UCSD-AML1 (cell line): ENCODE data around the gene ENTHD1.
"Not testable (repeated sequence)": the region's sequence is repeated elsewhere in the genome, so short reads cannot be mapped to it uniquely, and the experiment has no call there.

Experiments
- DNase-seq: peaks from one replicate; lab custom pipeline; 2025; ENCODE audit not compliant: unreplicated experiment; lab: John Stamatoyannopoulos, UW

ENTHD1 gene

GRCh38 chr22:39734046-39734445 is 159.5 kb downstream of the ENTHD1 start:
- DNase-seq, result not testable (repeated sequence)

- no peak for DNase-seq
Observed at GRCh38 chr22:39733191-39733590, 160.4 kb downstream of the ENTHD1 start.

- DNase-seq, result no peak
Observed at GRCh38 chr22:39732625-39733024, 160.9 kb downstream of the ENTHD1 start.

- no peak for DNase-seq
Observed at GRCh38 chr22:39731881-39732555, 161.5 kb downstream of the ENTHD1 start.

GRCh38 chr22:39731481-39731880 is 162.1 kb downstream of the ENTHD1 start:
- DNase-seq, result no peak

GRCh38 chr22:39729141-39729934 is 164.2 kb downstream of the ENTHD1 start:
- DNase-seq, result no peak

- no peak for DNase-seq
Observed at GRCh38 chr22:39728236-39728860, 165.2 kb downstream of the ENTHD1 start.

GRCh38 chr22:39727541-39727940 is 166.0 kb downstream of the ENTHD1 start:
- no peak for DNase-seq

- DNase-seq, result no peak
Observed at GRCh38 chr22:39725351-39726035, 168.1 kb downstream of the ENTHD1 start.

GRCh38 chr22:39724857-39725256 is 168.7 kb downstream of the ENTHD1 start:
- DNase-seq, result no peak

GRCh38 chr22:39724390-39724789 is 169.2 kb downstream of the ENTHD1 start:
- DNase-seq, result no peak

GRCh38 chr22:39723899-39724351 is 169.6 kb downstream of the ENTHD1 start:
- no peak for DNase-seq

- no peak for DNase-seq
Observed at GRCh38 chr22:39723463-39723862, 170.1 kb downstream of the ENTHD1 start.

GRCh38 chr22:39722501-39722900 is 171.1 kb downstream of the ENTHD1 start:
- DNase-seq, result no peak

- no peak for DNase-seq
Observed at GRCh38 chr22:39722032-39722325, 171.6 kb downstream of the ENTHD1 start.

- DNase-seq, result no peak
Observed at GRCh38 chr22:39721206-39722031, 172.1 kb downstream of the ENTHD1 start.

GRCh38 chr22:39719559-39720450 is 173.8 kb downstream of the ENTHD1 start:
- no peak for DNase-seq

- no peak for DNase-seq
Observed at GRCh38 chr22:39718921-39719475, 174.6 kb downstream of the ENTHD1 start.

GRCh38 chr22:39718206-39718605 is 175.4 kb downstream of the ENTHD1 start:
- DNase-seq, result no peak
